ENCODE measurements around the gene CORO7.

DNA sequence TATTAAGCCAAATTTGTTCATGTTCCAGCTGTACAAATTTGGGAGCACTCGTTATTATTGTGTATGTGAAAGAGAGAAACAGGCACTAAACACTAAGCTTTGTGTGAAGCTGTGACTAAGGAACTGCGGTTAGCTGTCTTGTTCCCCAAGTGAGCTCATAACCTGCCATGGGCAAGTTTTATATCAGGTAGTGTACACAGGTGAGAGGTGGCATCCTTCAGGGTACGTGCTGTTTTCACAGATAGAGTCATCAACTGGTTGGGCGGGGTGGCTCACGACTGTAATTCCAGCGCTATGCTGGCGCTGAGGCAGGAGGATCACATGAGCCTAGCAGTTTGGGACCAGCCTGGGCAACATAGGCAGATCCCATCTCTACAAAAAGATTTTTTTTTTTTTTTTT is 12.1 kb upstream of the CORO7 start:
- TF ChIP-seq EZH2 (IDR thresholded peaks at IDR 0.05; ENCODE audit: low read length, unreplicated experiment) (no peak), CTCF (conservative IDR thresholded peaks at IDR 0.05; ENCODE audit: low read depth, low read length) (no peak), EZH2phosphoT487 (IDR thresholded peaks at IDR 0.05; ENCODE audit: borderline replicate concordance, low read length) (no peak)
